ENCODE data around the gene LMNTD2.

GRCh38 chr11:557328-558132 is 3.0 kb downstream of the LMNTD2 start:
- TF ChIP-seq PBX3 (IDR thresholded peaks at IDR 0.05) (no peak), RFX5 (IDR thresholded peaks at IDR 0.05) (no peak), JUN (IDR thresholded peaks at IDR 0.05) (no peak), MAFK (IDR thresholded peaks at IDR 0.05; ENCODE audit: partially characterized antibody) (no peak), CTCF (IDR thresholded peaks at IDR 0.05) (no peak), GATA3 (IDR thresholded peaks at IDR 0.05; ENCODE audit: borderline replicate concordance) (no peak), RAD21 (conservative IDR thresholded peaks at IDR 0.05 in 1 of 2, IDR thresholded peaks at IDR 0.05 in 1 of 2) (no peak), REST (IDR thresholded peaks at IDR 0.05) (no peak), POLR2A (IDR thresholded peaks at IDR 0.05; ENCODE audit: low read length) (no peak), RNF2 (IDR thresholded peaks at IDR 0.05; ENCODE audit: borderline replicate concordance, low read depth) (no peak), POLR2AphosphoS2 (conservative IDR thresholded peaks at IDR 0.05; ENCODE audit: low read length) (no peak), SMC3 (IDR thresholded peaks at IDR 0.05) (no peak), MYC (IDR thresholded peaks at IDR 0.05; ENCODE audit: borderline replicate concordance, low read length) (no peak), RCOR1 (IDR thresholded peaks at IDR 0.05; ENCODE audit: low read depth, low read length) (no peak)
